Effector memory CD4-positive, alpha-beta T cell (primary cell): Measurements from ENCODE around the gene SPSB2.

Experiments
- DNase-seq, 3 donors: peaks; one replicate each; pipeline ENCODE4 v3.0.0-alpha.2; 2020
- H3K27ac ChIP-seq: 2 replicates; pipeline ENCODE4 v1.7.0; 2013; ENCODE audit warnings: mild to moderate bottlenecking, low read length, moderate library complexity; ENCODE audit not compliant: insufficient read depth, poor library complexity, severe bottlenecking
- H3K27me3 ChIP-seq: replicated peaks from 2 replicates; pipeline ENCODE4 v1.7.0; 2013; ENCODE audit warnings: mild to moderate bottlenecking, low read length; ENCODE audit not compliant: insufficient read depth, control insufficient read depth, poor library complexity, severe bottlenecking
- H3K36me3 ChIP-seq: 2 replicates; pipeline ENCODE4 v1.7.0; 2013; ENCODE audit warnings: mild to moderate bottlenecking, low read length, moderate library complexity; ENCODE audit not compliant: control insufficient read depth, insufficient read depth
- H3K4me1 ChIP-seq: 2 replicates; pipeline ENCODE4 v1.7.0; 2013; ENCODE audit warnings: low read length, mild to moderate bottlenecking; ENCODE audit not compliant: control insufficient read depth, insufficient read depth, poor library complexity, severe bottlenecking
- H3K4me3 ChIP-seq: 2 replicates; pipeline ENCODE4 v1.7.0; 2013; ENCODE audit warnings: low read length, low read depth, mild to moderate bottlenecking; ENCODE audit not compliant: insufficient read depth, poor library complexity, severe bottlenecking
- H3K9me3 ChIP-seq: 2 replicates; pipeline ENCODE4 v1.7.0; 2013; ENCODE audit warnings: mild to moderate bottlenecking, low read length, moderate library complexity; ENCODE audit not compliant: control insufficient read depth

SPSB2 gene

GRCh38 chr12:6842075-6842474 lies 31.0 kb downstream of the SPSB2 start:
- H3K27me3 ChIP-seq: no peaks in the 10 kb centered on the region
- no peak overlapping the region for H3K4me3 ChIP-seq
- H3K27ac ChIP-seq: no peak overlapping the region
- H3K4me1 ChIP-seq: no peaks in the 10 kb centered on the region
- H3K36me3 ChIP-seq: no peaks in the 10 kb centered on the region
- DNase-seq: no peak
- no peaks in the 10 kb centered on the region for H3K9me3 ChIP-seq

GRCh38 chr12:6840761-6841515 lies 32.2 kb downstream of the SPSB2 start, which contains the start of gene GNB3:
Gene GNB3, plus strand, starts transcription at chr12:6840925. Its CDS starts 363 bp downstream, at chr12:6841288.
- Histone ChIP-seq H3K36me3 (no peaks in the 10 kb centered on the region), H3K9me3 (no peaks in the 10 kb centered on the region), H3K27me3 (no peaks in the 10 kb centered on the region), H3K4me1 (no peaks in the 10 kb centered on the region), H3K27ac (no peak within 1 kb of the TSS), H3K4me3 (no peak within 1 kb of the TSS)
- no peak for DNase-seq

- Histone ChIP-seq H3K4me3 (no peak overlapping the region), H3K36me3 (no peaks in the 10 kb centered on the region)
- no peak for DNase-seq
Observed at GRCh38 chr12:6840330-6840729, 32.8 kb downstream of the SPSB2 start.

GRCh38 chr12:6839482-6840201 lies 33.5 kb downstream of the SPSB2 start:
- Histone ChIP-seq H3K4me1 (no peaks in the 10 kb centered on the region), H3K4me3 (no peak overlapping the region), H3K27ac (no peak overlapping the region), H3K36me3 (no peaks in the 10 kb centered on the region), H3K27me3 (no peaks in the 10 kb centered on the region), H3K9me3 (no peaks in the 10 kb centered on the region)
- no peak for DNase-seq

More at GRCh38 chr12:6840330-6840729, 32.8 kb downstream of the SPSB2 start:
- H3K27me3 ChIP-seq: no peaks in the 10 kb centered on the region
- H3K9me3 ChIP-seq: no peaks in the 10 kb centered on the region
- H3K27ac ChIP-seq: no peak overlapping the region
- H3K4me1 ChIP-seq: no peaks in the 10 kb centered on the region

- Histone ChIP-seq H3K4me1 (no peaks in the 10 kb centered on the region), H3K27ac (no peak overlapping the region), H3K9me3 (no peaks in the 10 kb centered on the region), H3K4me3 (no peak overlapping the region), H3K27me3 (no peaks in the 10 kb centered on the region), H3K36me3 (no peaks in the 10 kb centered on the region)
- DNase-seq: no peak
Observed at GRCh38 chr12:6838854-6839253, 34.2 kb downstream of the SPSB2 start.

GRCh38 chr12:6837370-6838060 lies 35.6 kb downstream of the SPSB2 start:
- no peaks in the 10 kb centered on the region for H3K36me3 ChIP-seq
- no peaks in the 10 kb centered on the region for H3K27me3 ChIP-seq
- no peaks in the 10 kb centered on the region for H3K9me3 ChIP-seq
- DNase-seq: no peak
- no peak overlapping the region for H3K4me3 ChIP-seq
- H3K4me1 ChIP-seq: no peaks in the 10 kb centered on the region
- H3K27ac ChIP-seq: no peak overlapping the region

GRCh38 chr12:6836851-6837250 lies 36.3 kb downstream of the SPSB2 start:
- H3K36me3 ChIP-seq: no peaks in the 10 kb centered on the region
- H3K27ac ChIP-seq: no peak overlapping the region
- no peaks in the 10 kb centered on the region for H3K4me1 ChIP-seq
- DNase-seq: no peak
- H3K27me3 ChIP-seq: no peaks in the 10 kb centered on the region
- no peaks in the 10 kb centered on the region for H3K9me3 ChIP-seq
- no peak overlapping the region for H3K4me3 ChIP-seq

GRCh38 chr12:6834873-6835272 lies 38.2 kb downstream of the SPSB2 start:
- Histone ChIP-seq H3K27me3 (no peaks in the 10 kb centered on the region), H3K27ac (no peak overlapping the region), H3K9me3 (no peaks in the 10 kb centered on the region), H3K4me3 (no peak overlapping the region), H3K4me1 (no peaks in the 10 kb centered on the region), H3K36me3 (no peaks in the 10 kb centered on the region)
- no peak for DNase-seq

GRCh38 chr12:6834254-6834653 lies 38.8 kb downstream of the SPSB2 start:
- Histone ChIP-seq H3K4me3 (no peak overlapping the region), H3K9me3 (no peaks in the 10 kb centered on the region), H3K27me3 (no peaks in the 10 kb centered on the region), H3K36me3 (no peaks in the 10 kb centered on the region), H3K4me1 (peaks cover 4% of the 10 kb centered on the region), H3K27ac (no peak overlapping the region)
- DNase-seq: no peak
